ENCODE data around the gene EMC10. TPM values are rescaled to one million over a fixed set of nuclear protein-coding genes. Genes with fewer than 3 reads are reported as not detected.
A peak's percentile ranks its signal among the peaks of the same experiment; 100 is the strongest.

EMC10 gene
- total and polyA plus RNA-seq, 10 of the 15 experiments (the other 5 are each of a cell fraction or from before 2014, with no cell fraction given), result 2.5 to 77.3 (median 20.3) TPM

GRCh38 chr19:50476224-50476906, at the start of gene EMC10, which contains the start of gene GARIN5A (continued):
- TF ChIP-seq REST (IDR thresholded peaks at IDR 0.05; ENCODE audit: low read depth, low read length) (no peak), PAX8 (IDR thresholded peaks at IDR 0.05) (no peak), MLLT1 (IDR thresholded peaks at IDR 0.05) (peak; percentile 55; the same call in 1 of the 2 replicates), JUNB (IDR thresholded peaks at IDR 0.05) (no peak), SMC3 (IDR thresholded peaks at IDR 0.05; ENCODE audit: borderline replicate concordance, low read length) (no peak), CUX1 (IDR thresholded peaks at IDR 0.05; ENCODE audit: insufficient replicate concordance, low read depth, low read length) (no peak), TCF7 (IDR thresholded peaks at IDR 0.05; ENCODE audit: borderline replicate concordance) (no peak), KAT2A (conservative IDR thresholded peaks at IDR 0.05; ENCODE audit: control insufficient read depth, low read depth, low read length) (no peak), STAT1 (conservative IDR thresholded peaks at IDR 0.05) (no peak), NR2C2 (IDR thresholded peaks at IDR 0.05; ENCODE audit: borderline replicate concordance, control insufficient read depth, insufficient read length, low read depth) (no peak), SMAD5 (IDR thresholded peaks at IDR 0.05; ENCODE audit: low read depth) (peak; percentile 85; the same call in 1 of the 2 replicates), IRF5 (IDR thresholded peaks at IDR 0.05; ENCODE audit: borderline replicate concordance) (no peak), SIX5 (IDR thresholded peaks at IDR 0.05; ENCODE audit: low read depth, low read length, severe bottlenecking) (no peak), MYB (IDR thresholded peaks at IDR 0.05; ENCODE audit: borderline replicate concordance, low read depth, low read length) (no peak), TARDBP (IDR thresholded peaks at IDR 0.05; ENCODE audit: borderline replicate concordance) (no peak), CREM (IDR thresholded peaks at IDR 0.05; ENCODE audit: low read depth) (peak; percentile 100), WRNIP1 (IDR thresholded peaks at IDR 0.05; ENCODE audit: borderline replicate concordance, low read depth, low read length) (no peak), NFYA (IDR thresholded peaks at IDR 0.05; ENCODE audit: borderline replicate concordance, low read depth, low read length) (no peak)
